Kidney epithelial cell (primary cell): Measurements from ENCODE around the gene ALDH5A1. TPM values are rescaled to one million over a fixed set of nuclear protein-coding genes. Genes with fewer than 3 reads are reported as not detected.
"Not testable (repeated sequence)": the region's sequence is repeated elsewhere in the genome, so short reads cannot be mapped to it uniquely, and the experiment has no call there.

Experiments used
- DNase-seq: peaks from one replicate; pipeline ENCODE4 v3.0.0-alpha.2; 2010; ENCODE audit warnings: low read depth
- H3K27me3 ChIP-seq: 2 replicates; pipeline ENCODE4 v1.6.0; 2011; ENCODE audit warnings: low read length; ENCODE audit not compliant: control insufficient read depth, insufficient read depth
- H3K36me3 ChIP-seq: 2 replicates; pipeline ENCODE4 v1.5.1; 2011; ENCODE audit warnings: low read length; ENCODE audit not compliant: control insufficient read depth, insufficient read depth
- H3K4me3 ChIP-seq: 2 replicates; pipeline ENCODE4 v1.5.1; 2011; ENCODE audit warnings: low read depth, mild to moderate bottlenecking, control low read depth, low read length
- total RNA-seq: library from RNA; depleted of rRNA; stranded (reverse); fragments of >200 nt; gene quantifications from 2 replicates; pipeline ENCODE4 v1.2.3, GENCODE V29; 2015
- TF ChIP-seq, protein P1 (sequence below): IDR thresholded peaks from 2 replicates; pipeline ENCODE4 v1.5.1; 2011; ENCODE audit warnings: mild to moderate bottlenecking, moderate library complexity, low read length, control low read depth, inconsistent platforms; ENCODE audit not compliant: insufficient read depth, poor library complexity, severe bottlenecking

Gene ALDH5A1
- total RNA-seq, 1 donor from 2014 or later, result 7.7 TPM

GRCh38 chr6:24504649-24505586, 10.1 kb downstream of the ALDH5A1 start:
- TF ChIP-seq, protein P1, sequence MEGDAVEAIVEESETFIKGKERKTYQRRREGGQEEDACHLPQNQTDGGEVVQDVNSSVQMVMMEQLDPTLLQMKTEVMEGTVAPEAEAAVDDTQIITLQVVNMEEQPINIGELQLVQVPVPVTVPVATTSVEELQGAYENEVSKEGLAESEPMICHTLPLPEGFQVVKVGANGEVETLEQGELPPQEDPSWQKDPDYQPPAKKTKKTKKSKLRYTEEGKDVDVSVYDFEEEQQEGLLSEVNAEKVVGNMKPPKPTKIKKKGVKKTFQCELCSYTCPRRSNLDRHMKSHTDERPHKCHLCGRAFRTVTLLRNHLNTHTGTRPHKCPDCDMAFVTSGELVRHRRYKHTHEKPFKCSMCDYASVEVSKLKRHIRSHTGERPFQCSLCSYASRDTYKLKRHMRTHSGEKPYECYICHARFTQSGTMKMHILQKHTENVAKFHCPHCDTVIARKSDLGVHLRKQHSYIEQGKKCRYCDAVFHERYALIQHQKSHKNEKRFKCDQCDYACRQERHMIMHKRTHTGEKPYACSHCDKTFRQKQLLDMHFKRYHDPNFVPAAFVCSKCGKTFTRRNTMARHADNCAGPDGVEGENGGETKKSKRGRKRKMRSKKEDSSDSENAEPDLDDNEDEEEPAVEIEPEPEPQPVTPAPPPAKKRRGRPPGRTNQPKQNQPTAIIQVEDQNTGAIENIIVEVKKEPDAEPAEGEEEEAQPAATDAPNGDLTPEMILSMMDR, result no peak
- DNase-seq, result no peak
- Histone ChIP-seq H3K4me3 (no peak overlapping the region), H3K27me3 (no peaks in the 10 kb centered on the region), H3K36me3 (no peaks in the 10 kb centered on the region)

GRCh38 chr6:24506814-24507520, 12.2 kb downstream of the ALDH5A1 start:
- TF ChIP-seq, protein P1, result no peak
- no peak for DNase-seq
- H3K36me3 ChIP-seq, result no peaks in the 10 kb centered on the region
- no peak overlapping the region for H3K4me3 ChIP-seq
- no peaks in the 10 kb centered on the region for H3K27me3 ChIP-seq

DNA sequence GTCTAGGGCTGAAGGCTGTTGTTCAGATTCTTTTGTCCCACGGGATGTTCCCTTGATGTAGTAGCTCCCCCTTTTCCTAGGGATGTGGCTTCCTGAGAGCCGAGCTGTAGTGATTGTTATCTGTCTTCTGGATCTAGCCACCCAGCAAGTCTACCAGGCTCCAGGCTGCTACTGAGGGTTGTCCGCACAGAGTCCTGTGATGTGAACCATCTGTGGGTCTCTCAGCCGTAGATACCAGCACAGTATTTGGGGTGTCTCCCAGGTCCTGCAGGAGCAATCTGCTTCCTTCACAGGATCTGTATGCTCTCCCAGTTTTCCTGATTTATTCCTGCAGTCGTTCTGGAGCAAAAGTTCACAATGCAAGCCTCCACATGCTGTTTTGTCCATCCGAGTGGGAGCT, 17.2 kb downstream of the ALDH5A1 start:
- H3K4me3 ChIP-seq, H3K36me3 ChIP-seq, H3K27me3 ChIP-seq, DNase-seq: not testable (repeated sequence)

GRCh38 chr6:24513602-24514001, 18.8 kb downstream of the ALDH5A1 start:
- no peak for DNase-seq
- Histone ChIP-seq H3K27me3 (no peaks in the 10 kb centered on the region), H3K4me3 (no peak overlapping the region), H3K36me3 (no peaks in the 10 kb centered on the region)
- TF ChIP-seq, protein P1, result no peak

- DNase-seq, result no peak
- no peak overlapping the region for H3K4me3 ChIP-seq
- H3K36me3 ChIP-seq, result no peaks in the 10 kb centered on the region
- TF ChIP-seq, protein P1, result no peak
- H3K27me3 ChIP-seq, result no peaks in the 10 kb centered on the region
Observed at GRCh38 chr6:24517659-24518543, 23.1 kb downstream of the ALDH5A1 start.
